CD4-positive, alpha-beta T cell treated with Interleukin-10 for 1 hour (primary cell): ENCODE measurements around the gene RALGPS1.

ENCODE experiments used
- DNase-seq: peaks from one replicate; pipeline ENCODE4 v3.0.0-alpha.2; 2020

RALGPS1 gene

GRCh38 chr9:127102788-127103187 lies 188.2 kb downstream of the RALGPS1 start:
- DNase-seq, result no peak

GRCh38 chr9:127104581-127105311 lies 190.2 kb downstream of the RALGPS1 start:
- DNase-seq, result no peak

- DNase-seq, result no peak
These were observed 191.4 kb downstream of the RALGPS1 start for GRCh38 chr9:127105805-127106465.

- no peak for DNase-seq
These were observed 191.9 kb downstream of the RALGPS1 start for GRCh38 chr9:127106466-127106855.

GRCh38 chr9:127107171-127107928 lies 192.8 kb downstream of the RALGPS1 start:
- DNase-seq, result no peak

- DNase-seq, result no peak
These were observed 193.6 kb downstream of the RALGPS1 start for GRCh38 chr9:127107929-127108876.

- no peak for DNase-seq
These were observed 194.7 kb downstream of the RALGPS1 start for GRCh38 chr9:127109212-127109711.

- DNase-seq, result no peak
These were observed 197.5 kb downstream of the RALGPS1 start for GRCh38 chr9:127112056-127112455.

GRCh38 chr9:127112735-127113161 lies 198.2 kb downstream of the RALGPS1 start:
- DNase-seq, result no peak

- DNase-seq, result no peak
These were observed 198.8 kb downstream of the RALGPS1 start for GRCh38 chr9:127113191-127113972.

- no peak for DNase-seq
These were observed 200.0 kb downstream of the RALGPS1 start for GRCh38 chr9:127114606-127115005.

- no peak for DNase-seq
These were observed 201.6 kb downstream of the RALGPS1 start for GRCh38 chr9:127116088-127116726.

GRCh38 chr9:127116957-127117356 lies 202.4 kb downstream of the RALGPS1 start:
- DNase-seq, result no peak

- no peak for DNase-seq
These were observed 203.2 kb downstream of the RALGPS1 start for GRCh38 chr9:127117801-127118200.

- no peak for DNase-seq
These were observed 204.2 kb downstream of the RALGPS1 start for GRCh38 chr9:127118597-127119319.

GRCh38 chr9:127119320-127119709 lies 204.7 kb downstream of the RALGPS1 start:
- no peak for DNase-seq

- DNase-seq, result no peak
These were observed 207.1 kb downstream of the RALGPS1 start for GRCh38 chr9:127121628-127122175.

- DNase-seq, result no peak
These were observed 207.8 kb downstream of the RALGPS1 start, which contains the start of gene ANGPTL2 for GRCh38 chr9:127122176-127123063. ANGPTL2 (minus strand) TSS chr9:127122635; CDS start chr9:127108731, 13,904 bp downstream.
